ENCODE results near the gene PRSS57. TPM values are rescaled to one million over a fixed set of nuclear protein-coding genes. Genes with fewer than 3 reads are reported as not detected.
"Not testable (repeated sequence)": the region's sequence is repeated elsewhere in the genome, so short reads cannot be mapped to it uniquely, and the experiment has no call there.

PRSS57 gene
- total and polyA plus RNA-seq, 2 donors (not counting 1 experiment from before 2014, with no cell fraction given) = not detected

- Histone ChIP-seq H2AFZ (ENCODE audit: low read length) (no peak overlapping the region), H3K9me3 (ENCODE audit: control insufficient read depth, insufficient read depth, low read depth, low read length) (no peaks in the 10 kb centered on the region), H3K27me3 (ENCODE audit: control insufficient read depth, insufficient read depth, low read length) (no peaks in the 10 kb centered on the region), H3K79me2 (ENCODE audit: control insufficient read depth, insufficient read depth, low read length) (no peaks in the 10 kb centered on the region), H4K20me1 (ENCODE audit: control insufficient read depth, extremely low read depth, insufficient read depth, low read length) (no peaks in the 10 kb centered on the region), H3K27ac (ENCODE audit: insufficient read depth, low read length) (no peak overlapping the region), H3K4me1 (ENCODE audit: control insufficient read depth, extremely low read depth, insufficient read depth, low read length) (no peaks in the 10 kb centered on the region), H3K36me3 (ENCODE audit: control insufficient read depth, insufficient read depth, low read length) (no peaks in the 10 kb centered on the region), H3K4me2 (ENCODE audit: extremely low read depth, insufficient read depth, low read length) (no peak overlapping the region), H3K4me3 (replicated peaks in 1 of 4; ENCODE audit: control extremely low read depth in 1 of 4, insufficient read depth in 1 of 4, low read depth in 3 of 4, low read length in 4 of 4) (no peak overlapping the region), H3K9ac (ENCODE audit: insufficient read depth, low read length) (no peak overlapping the region)
- no peak for DNase-seq (ENCODE audit: low read depth in 2 of 2)
- TF ChIP-seq EZH2 (IDR thresholded peaks at IDR 0.05; ENCODE audit: low read length, missing control alignments) (no peak), CTCF (conservative IDR thresholded peaks at IDR 0.05 in 1 of 2, IDR thresholded peaks at IDR 0.05 in 1 of 2; ENCODE audit: low read depth in 1 of 2, low read length in 2 of 2) (peak in 1 of 2 donors; percentile 15)
Observed at GRCh38 chr19:741506-742131, 46.4 kb upstream of the PRSS57 start.

GRCh38 chr19:740816-741505, 45.7 kb upstream of the PRSS57 start:
- DNase-seq (ENCODE audit: low read depth in 2 of 2); H3K27ac ChIP-seq (ENCODE audit: insufficient read depth, low read length); H4K20me1 ChIP-seq (ENCODE audit: control insufficient read depth, extremely low read depth, insufficient read depth, low read length); H3K9ac ChIP-seq (ENCODE audit: insufficient read depth, low read length); H3K27me3 ChIP-seq (ENCODE audit: control insufficient read depth, insufficient read depth, low read length); H3K4me2 ChIP-seq (ENCODE audit: extremely low read depth, insufficient read depth, low read length); H3K4me1 ChIP-seq (ENCODE audit: control insufficient read depth, extremely low read depth, insufficient read depth, low read length); H2AFZ ChIP-seq (ENCODE audit: low read length); H3K79me2 ChIP-seq (ENCODE audit: control insufficient read depth, insufficient read depth, low read length); H3K4me3 ChIP-seq (replicated peaks in 1 of 4; ENCODE audit: control extremely low read depth in 1 of 4, insufficient read depth in 1 of 4, low read depth in 3 of 4, low read length in 4 of 4); H3K9me3 ChIP-seq (ENCODE audit: control insufficient read depth, insufficient read depth, low read depth, low read length); H3K36me3 ChIP-seq (ENCODE audit: control insufficient read depth, insufficient read depth, low read length): not testable (repeated sequence)

- TF ChIP-seq CTCF (conservative IDR thresholded peaks at IDR 0.05 in 1 of 2, IDR thresholded peaks at IDR 0.05 in 1 of 2; ENCODE audit: low read depth in 1 of 2, low read length in 2 of 2) (no peak), EZH2 (IDR thresholded peaks at IDR 0.05; ENCODE audit: low read length, missing control alignments) (no peak)
- H3K27me3 ChIP-seq (ENCODE audit: control insufficient read depth, insufficient read depth, low read length) = no peaks in the 10 kb centered on the region
- no peaks in the 10 kb centered on the region for H3K4me1 ChIP-seq (ENCODE audit: control insufficient read depth, extremely low read depth, insufficient read depth, low read length)
- H3K79me2 ChIP-seq (ENCODE audit: control insufficient read depth, insufficient read depth, low read length) = no peaks in the 10 kb centered on the region
- no peak overlapping the region for H3K4me3 ChIP-seq (replicated peaks in 1 of 4; ENCODE audit: control extremely low read depth in 1 of 4, insufficient read depth in 1 of 4, low read depth in 3 of 4, low read length in 4 of 4)
- no peak overlapping the region for H3K27ac ChIP-seq (ENCODE audit: insufficient read depth, low read length)
- no peak overlapping the region for H3K9ac ChIP-seq (ENCODE audit: insufficient read depth, low read length)
- H2AFZ ChIP-seq (ENCODE audit: low read length) = no peak overlapping the region
- H4K20me1 ChIP-seq (ENCODE audit: control insufficient read depth, extremely low read depth, insufficient read depth, low read length) = no peaks in the 10 kb centered on the region
- DNase-seq (ENCODE audit: low read depth in 2 of 2) = no peak
- no peak overlapping the region for H3K4me2 ChIP-seq (ENCODE audit: extremely low read depth, insufficient read depth, low read length)
- no peaks in the 10 kb centered on the region for H3K36me3 ChIP-seq (ENCODE audit: control insufficient read depth, insufficient read depth, low read length)
- no peaks in the 10 kb centered on the region for H3K9me3 ChIP-seq (ENCODE audit: control insufficient read depth, insufficient read depth, low read depth, low read length)
Observed at GRCh38 chr19:739998-740715, 44.9 kb upstream of the PRSS57 start.
